ENCODE data around the gene GRID2.

The GRID2 gene

DNA sequence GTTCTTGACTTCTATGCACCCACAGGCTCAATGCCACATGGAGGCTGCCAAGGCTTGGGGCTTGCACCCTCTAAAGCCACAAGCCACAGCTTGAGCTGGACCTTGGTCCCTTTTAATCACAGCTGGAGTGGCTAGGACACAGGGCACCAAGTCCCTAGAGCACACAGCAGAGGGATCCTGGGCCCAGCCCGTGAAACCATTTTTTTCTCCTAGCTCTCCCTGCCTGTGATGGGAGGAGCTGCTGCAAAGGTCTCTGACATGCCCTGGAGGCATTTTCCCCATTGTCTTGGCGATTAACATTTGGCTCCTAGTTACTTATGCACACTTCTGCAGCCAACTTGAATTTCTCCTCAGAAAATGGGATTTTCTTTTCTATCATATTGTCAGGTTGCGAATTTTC lies 410.9 kb downstream of the GRID2 start:
- Histone ChIP-seq H3K9me3 (ENCODE audit: control insufficient read depth, low read length) (no peaks in the 10 kb centered on the region), H3K36me3 (ENCODE audit: control insufficient read depth, insufficient read depth, low read length, severe bottlenecking) (no peaks in the 10 kb centered on the region), H3K9ac (ENCODE audit: low read length) (no peak overlapping the region), H3K4me1 (ENCODE audit: control insufficient read depth, insufficient read depth, low read length) (no peaks in the 10 kb centered on the region), H3K27me3 (replicated peaks; ENCODE audit: control insufficient read depth, insufficient read depth, low read length) (no peaks in the 10 kb centered on the region), H3K4me3 (ENCODE audit: low read length) (no peak overlapping the region)
- DNase-seq (ENCODE audit: low read depth): no peak

DNA sequence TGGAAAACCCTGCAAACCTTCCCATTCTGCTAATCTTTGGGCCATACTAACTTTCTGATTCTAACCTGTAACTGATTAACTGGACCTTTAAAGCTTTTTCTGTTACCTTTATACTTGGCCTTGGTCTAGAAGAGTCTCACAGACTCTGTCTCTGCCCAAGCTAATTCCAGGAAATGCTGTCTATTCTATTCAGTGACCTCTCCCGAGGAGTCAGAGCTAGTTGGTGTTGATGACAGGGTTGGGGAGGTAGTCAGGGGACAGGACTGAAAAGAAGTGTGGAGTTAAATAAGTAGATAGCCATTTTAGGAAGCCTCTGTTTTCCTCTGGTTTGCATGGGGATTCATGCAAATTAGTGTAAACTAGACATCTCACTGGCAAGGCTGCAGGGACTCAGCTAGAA lies 429.5 kb downstream of the GRID2 start:
- Histone ChIP-seq H3K9me3 (ENCODE audit: control insufficient read depth, low read length) (no peaks in the 10 kb centered on the region), H3K27me3 (replicated peaks; ENCODE audit: control insufficient read depth, insufficient read depth, low read length) (no peaks in the 10 kb centered on the region), H3K4me3 (ENCODE audit: low read length) (no peak overlapping the region), H3K4me1 (ENCODE audit: control insufficient read depth, insufficient read depth, low read length) (no peaks in the 10 kb centered on the region), H3K36me3 (ENCODE audit: control insufficient read depth, insufficient read depth, low read length, severe bottlenecking) (no peaks in the 10 kb centered on the region), H3K9ac (ENCODE audit: low read length) (no peak overlapping the region)
- no peak for DNase-seq (ENCODE audit: low read depth)

DNA sequence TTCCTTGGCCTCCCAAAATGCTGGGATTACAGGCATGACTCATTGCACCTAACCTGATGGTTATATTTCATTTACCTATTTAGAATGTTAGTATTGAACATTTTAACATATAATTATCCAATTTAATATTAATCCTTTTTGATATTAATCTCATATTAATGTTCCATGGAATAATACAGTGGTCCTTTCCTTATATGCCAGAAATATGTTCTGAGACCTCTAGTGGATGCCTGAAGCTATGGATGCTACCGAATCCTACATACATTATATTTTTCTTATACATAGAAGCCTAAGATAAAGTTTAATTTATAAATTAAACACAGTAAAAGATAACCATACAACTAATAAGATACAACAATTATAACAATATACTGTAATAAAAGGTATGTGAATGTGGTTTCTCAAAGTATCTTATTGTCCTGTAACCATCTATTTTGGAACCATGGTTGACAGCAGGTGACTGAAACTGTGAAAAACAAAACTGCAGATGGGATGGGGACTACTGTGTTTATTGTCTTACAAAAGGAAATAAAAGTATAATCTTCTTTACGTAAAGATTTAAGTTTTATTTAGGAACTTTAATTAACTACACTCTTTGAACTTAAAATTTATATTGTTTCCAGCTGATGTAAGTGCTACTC lies 431.4 kb downstream of the GRID2 start:
- Histone ChIP-seq H3K4me3 (ENCODE audit: low read length) (no peak overlapping the region), H3K9ac (ENCODE audit: low read length) (no peak overlapping the region), H3K4me1 (ENCODE audit: control insufficient read depth, insufficient read depth, low read length) (no peaks in the 10 kb centered on the region), H3K27me3 (replicated peaks; ENCODE audit: control insufficient read depth, insufficient read depth, low read length) (no peaks in the 10 kb centered on the region), H3K9me3 (ENCODE audit: control insufficient read depth, low read length) (no peaks in the 10 kb centered on the region), H3K36me3 (ENCODE audit: control insufficient read depth, insufficient read depth, low read length, severe bottlenecking) (no peaks in the 10 kb centered on the region)
- no peak for DNase-seq (ENCODE audit: low read depth)

DNA sequence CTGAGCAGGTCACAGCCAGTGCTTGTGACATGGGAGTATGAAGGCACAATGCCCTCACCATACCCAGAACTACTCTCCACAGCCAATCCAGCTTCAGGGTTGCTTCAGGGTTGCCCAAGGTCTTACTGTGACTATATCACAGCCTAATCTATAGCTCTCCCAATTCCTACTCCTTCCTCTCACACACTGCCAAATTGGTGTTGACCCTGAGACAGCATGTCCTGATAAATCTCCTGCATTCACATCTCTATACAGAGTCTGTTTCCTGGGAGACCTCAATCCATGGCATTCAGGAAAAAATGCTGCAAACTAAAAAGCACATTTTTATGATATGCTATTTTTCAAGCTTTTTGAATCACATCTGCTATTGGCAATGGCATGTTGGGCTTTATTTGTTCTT lies 456.7 kb downstream of the GRID2 start:
- DNase-seq (ENCODE audit: low read depth): no peak
- Histone ChIP-seq H3K36me3 (ENCODE audit: control insufficient read depth, insufficient read depth, low read length, severe bottlenecking) (no peaks in the 10 kb centered on the region), H3K4me3 (ENCODE audit: low read length) (no peak overlapping the region), H3K4me1 (ENCODE audit: control insufficient read depth, insufficient read depth, low read length) (no peaks in the 10 kb centered on the region), H3K9ac (ENCODE audit: low read length) (no peak overlapping the region), H3K9me3 (ENCODE audit: control insufficient read depth, low read length) (no peaks in the 10 kb centered on the region), H3K27me3 (replicated peaks; ENCODE audit: control insufficient read depth, insufficient read depth, low read length) (no peaks in the 10 kb centered on the region)

DNA sequence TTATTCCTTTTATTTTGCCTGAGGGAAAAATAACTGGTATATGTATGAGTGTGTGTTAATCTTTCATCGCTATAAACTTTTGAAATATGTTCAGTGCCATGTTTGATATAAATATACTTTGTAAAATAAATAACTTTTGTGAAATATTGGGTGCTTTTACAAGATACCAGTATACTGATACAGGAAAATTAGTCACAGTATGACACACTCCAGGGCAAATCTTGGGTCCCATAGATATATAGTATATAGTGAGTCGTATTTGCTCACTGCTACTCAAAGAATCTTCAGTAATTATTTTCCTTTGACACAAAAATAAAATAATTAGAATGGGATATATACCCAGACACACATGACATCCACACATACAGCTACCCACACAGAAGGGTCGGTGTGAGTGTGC lies 472.3 kb downstream of the GRID2 start:
- H3K4me3 ChIP-seq (ENCODE audit: low read length): no peak overlapping the region
- DNase-seq (ENCODE audit: low read depth): no peak
- H3K9me3 ChIP-seq (ENCODE audit: control insufficient read depth, low read length): no peaks in the 10 kb centered on the region
- H3K4me1 ChIP-seq (ENCODE audit: control insufficient read depth, insufficient read depth, low read length): no peaks in the 10 kb centered on the region
- H3K36me3 ChIP-seq (ENCODE audit: control insufficient read depth, insufficient read depth, low read length, severe bottlenecking): no peaks in the 10 kb centered on the region
- H3K9ac ChIP-seq (ENCODE audit: low read length): no peak overlapping the region
- no peaks in the 10 kb centered on the region for H3K27me3 ChIP-seq (replicated peaks; ENCODE audit: control insufficient read depth, insufficient read depth, low read length)

DNA sequence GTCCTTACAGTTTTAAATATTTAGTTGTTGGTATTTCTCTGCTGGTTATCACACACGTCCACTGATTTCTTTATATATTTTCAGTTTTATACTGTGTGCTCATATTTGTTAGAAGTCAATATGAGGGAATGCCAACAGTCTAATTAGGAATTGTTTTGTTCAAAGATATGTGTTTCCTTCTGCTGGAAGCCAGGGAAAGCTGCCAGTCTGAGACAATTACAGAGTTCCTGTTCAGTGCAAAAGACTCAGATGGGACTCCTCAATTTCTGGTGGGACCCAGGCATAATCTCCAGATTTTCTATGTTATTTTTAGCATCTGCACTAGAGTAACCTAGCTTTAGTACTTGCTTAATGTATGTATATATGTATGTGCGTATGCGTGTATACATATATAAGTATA lies 486.0 kb downstream of the GRID2 start:
- no peaks in the 10 kb centered on the region for H3K27me3 ChIP-seq (replicated peaks; ENCODE audit: control insufficient read depth, insufficient read depth, low read length)
- DNase-seq (ENCODE audit: low read depth): no peak
- H3K9me3 ChIP-seq (ENCODE audit: control insufficient read depth, low read length): no peaks in the 10 kb centered on the region
- no peak overlapping the region for H3K4me3 ChIP-seq (ENCODE audit: low read length)
- H3K36me3 ChIP-seq (ENCODE audit: control insufficient read depth, insufficient read depth, low read length, severe bottlenecking): no peaks in the 10 kb centered on the region
- H3K9ac ChIP-seq (ENCODE audit: low read length): no peak overlapping the region
- no peaks in the 10 kb centered on the region for H3K4me1 ChIP-seq (ENCODE audit: control insufficient read depth, insufficient read depth, low read length)

DNA sequence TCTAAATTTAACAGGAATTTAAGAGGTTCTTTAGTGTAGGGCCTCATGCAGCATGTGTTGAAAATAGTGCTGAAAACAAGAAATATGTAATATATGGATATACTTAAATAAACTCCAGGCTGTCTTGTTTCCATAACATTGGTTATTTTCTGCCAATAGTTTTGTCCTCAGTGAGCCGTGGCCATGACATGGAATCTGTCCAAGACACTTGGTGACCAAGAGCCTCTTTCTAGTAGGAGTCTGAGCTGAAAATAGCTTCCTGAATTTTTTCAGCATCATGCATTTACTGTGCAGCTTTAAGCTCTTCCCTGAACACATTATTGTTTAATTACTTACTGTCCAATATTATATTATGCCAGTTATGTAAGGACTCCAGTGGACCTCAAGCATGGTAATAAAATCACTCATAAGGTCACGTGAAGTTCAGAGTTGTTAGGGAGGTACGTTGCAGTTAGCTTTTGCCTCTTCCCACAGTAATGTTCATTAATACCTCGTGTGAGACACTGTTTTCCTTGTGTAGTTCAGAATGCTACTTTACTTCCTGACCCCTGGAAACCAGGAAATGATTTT lies 488.2 kb downstream of the GRID2 start:
- no peaks in the 10 kb centered on the region for H3K4me1 ChIP-seq (ENCODE audit: control insufficient read depth, insufficient read depth, low read length)
- H3K27me3 ChIP-seq (replicated peaks; ENCODE audit: control insufficient read depth, insufficient read depth, low read length): no peaks in the 10 kb centered on the region
- DNase-seq (ENCODE audit: low read depth): no peak
- peaks cover 8% of the 10 kb centered on the region for H3K9me3 ChIP-seq (ENCODE audit: control insufficient read depth, low read length)
- H3K36me3 ChIP-seq (ENCODE audit: control insufficient read depth, insufficient read depth, low read length, severe bottlenecking): no peaks in the 10 kb centered on the region
- H3K4me3 ChIP-seq (ENCODE audit: low read length): no peak overlapping the region
- H3K9ac ChIP-seq (ENCODE audit: low read length): no peak overlapping the region

DNA sequence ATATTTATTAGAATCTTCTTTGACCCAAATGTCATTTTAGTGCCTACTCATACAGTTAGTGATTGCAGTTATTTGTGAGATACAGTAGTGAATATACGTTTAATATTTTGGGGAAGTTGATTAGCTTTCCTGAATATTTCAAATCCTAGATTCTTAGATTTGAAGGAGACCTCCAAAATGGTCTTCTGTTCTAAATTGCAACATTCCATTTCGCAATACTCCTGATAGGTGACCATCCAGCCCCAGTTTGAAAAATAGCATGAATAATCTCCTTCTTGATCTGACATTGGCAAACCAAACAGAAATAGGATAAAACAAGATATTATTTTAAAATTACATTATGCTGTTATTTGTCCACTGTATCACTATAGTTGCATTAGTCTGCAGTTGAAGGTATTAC lies 505.6 kb downstream of the GRID2 start:
- Histone ChIP-seq H3K9ac (ENCODE audit: low read length) (no peak overlapping the region), H3K36me3 (ENCODE audit: control insufficient read depth, insufficient read depth, low read length, severe bottlenecking) (no peaks in the 10 kb centered on the region), H3K4me1 (ENCODE audit: control insufficient read depth, insufficient read depth, low read length) (no peaks in the 10 kb centered on the region), H3K4me3 (ENCODE audit: low read length) (no peak overlapping the region), H3K27me3 (replicated peaks; ENCODE audit: control insufficient read depth, insufficient read depth, low read length) (no peaks in the 10 kb centered on the region), H3K9me3 (ENCODE audit: control insufficient read depth, low read length) (no peaks in the 10 kb centered on the region)
- DNase-seq (ENCODE audit: low read depth): no peak

DNA sequence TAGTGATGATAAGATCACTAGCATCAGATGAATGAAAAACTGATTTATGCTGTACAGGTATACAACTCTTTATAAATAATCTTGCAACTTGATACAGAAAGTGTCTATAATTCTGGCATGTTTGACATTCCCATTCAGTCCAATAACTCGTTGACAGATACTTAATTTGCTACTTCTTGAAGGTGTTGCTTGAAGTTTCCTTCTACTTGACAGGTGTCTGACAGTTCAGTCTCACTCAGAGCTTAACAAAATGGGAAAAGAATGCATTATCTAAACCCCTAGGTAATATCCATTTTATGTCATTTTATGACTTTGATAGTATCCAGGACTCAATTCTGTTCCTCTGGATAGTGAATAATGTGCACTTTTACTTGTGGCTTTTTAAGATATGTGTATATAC lies 508.9 kb downstream of the GRID2 start:
- no peaks in the 10 kb centered on the region for H3K36me3 ChIP-seq (ENCODE audit: control insufficient read depth, insufficient read depth, low read length, severe bottlenecking)
- no peaks in the 10 kb centered on the region for H3K9me3 ChIP-seq (ENCODE audit: control insufficient read depth, low read length)
- no peaks in the 10 kb centered on the region for H3K27me3 ChIP-seq (replicated peaks; ENCODE audit: control insufficient read depth, insufficient read depth, low read length)
- DNase-seq (ENCODE audit: low read depth): no peak
- H3K4me1 ChIP-seq (ENCODE audit: control insufficient read depth, insufficient read depth, low read length): no peaks in the 10 kb centered on the region
- no peak overlapping the region for H3K9ac ChIP-seq (ENCODE audit: low read length)
- H3K4me3 ChIP-seq (ENCODE audit: low read length): no peak overlapping the region

DNA sequence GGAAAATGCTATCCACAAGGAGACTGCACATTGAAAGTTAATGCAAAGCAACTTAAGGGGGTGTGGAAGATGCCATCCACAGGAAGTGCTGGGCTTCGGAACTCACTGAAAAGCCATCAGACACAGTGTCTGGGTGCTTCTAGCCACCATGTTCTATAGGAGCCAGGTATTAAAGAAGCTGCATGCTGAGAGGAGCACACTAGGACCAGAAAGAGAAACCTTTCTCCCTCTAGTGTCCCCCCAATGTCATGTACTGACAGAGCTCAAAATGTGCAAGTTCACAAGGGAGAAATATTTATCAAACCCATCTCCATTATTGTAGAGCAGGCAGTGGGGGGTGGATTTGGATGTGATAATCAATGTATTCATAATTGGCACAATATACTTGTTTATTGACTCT lies 510.9 kb downstream of the GRID2 start:
- H3K9me3 ChIP-seq (ENCODE audit: control insufficient read depth, low read length): no peaks in the 10 kb centered on the region
- H3K4me3 ChIP-seq (ENCODE audit: low read length): no peak overlapping the region
- H3K4me1 ChIP-seq (ENCODE audit: control insufficient read depth, insufficient read depth, low read length): no peaks in the 10 kb centered on the region
- DNase-seq (ENCODE audit: low read depth): no peak
- H3K9ac ChIP-seq (ENCODE audit: low read length): no peak overlapping the region
- no peaks in the 10 kb centered on the region for H3K36me3 ChIP-seq (ENCODE audit: control insufficient read depth, insufficient read depth, low read length, severe bottlenecking)
- no peaks in the 10 kb centered on the region for H3K27me3 ChIP-seq (replicated peaks; ENCODE audit: control insufficient read depth, insufficient read depth, low read length)

DNA sequence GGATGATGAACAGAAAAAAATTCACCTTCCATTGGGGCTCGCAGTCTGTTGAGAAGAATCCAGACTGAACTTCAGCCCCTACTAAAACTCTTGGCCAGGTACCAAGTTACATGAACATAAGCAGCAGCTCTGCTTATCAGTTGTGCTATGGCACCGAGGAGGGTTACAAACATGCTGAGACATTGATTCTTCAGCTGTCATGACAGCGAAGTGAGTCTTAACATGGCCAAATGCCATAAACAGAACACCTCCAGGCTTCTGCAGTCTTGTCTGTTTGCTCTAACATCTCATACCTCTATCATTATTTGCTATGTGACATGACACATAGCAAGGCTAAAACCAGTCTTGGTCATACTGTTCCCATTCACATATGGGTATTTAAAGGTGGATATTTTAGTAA lies 521.5 kb downstream of the GRID2 start:
- Histone ChIP-seq H3K4me3 (ENCODE audit: low read length) (no peak overlapping the region), H3K27me3 (replicated peaks; ENCODE audit: control insufficient read depth, insufficient read depth, low read length) (no peaks in the 10 kb centered on the region), H3K9me3 (ENCODE audit: control insufficient read depth, low read length) (no peaks in the 10 kb centered on the region), H3K4me1 (ENCODE audit: control insufficient read depth, insufficient read depth, low read length) (no peaks in the 10 kb centered on the region), H3K9ac (ENCODE audit: low read length) (no peak overlapping the region), H3K36me3 (ENCODE audit: control insufficient read depth, insufficient read depth, low read length, severe bottlenecking) (no peaks in the 10 kb centered on the region)
- no peak for DNase-seq (ENCODE audit: low read depth)

DNA sequence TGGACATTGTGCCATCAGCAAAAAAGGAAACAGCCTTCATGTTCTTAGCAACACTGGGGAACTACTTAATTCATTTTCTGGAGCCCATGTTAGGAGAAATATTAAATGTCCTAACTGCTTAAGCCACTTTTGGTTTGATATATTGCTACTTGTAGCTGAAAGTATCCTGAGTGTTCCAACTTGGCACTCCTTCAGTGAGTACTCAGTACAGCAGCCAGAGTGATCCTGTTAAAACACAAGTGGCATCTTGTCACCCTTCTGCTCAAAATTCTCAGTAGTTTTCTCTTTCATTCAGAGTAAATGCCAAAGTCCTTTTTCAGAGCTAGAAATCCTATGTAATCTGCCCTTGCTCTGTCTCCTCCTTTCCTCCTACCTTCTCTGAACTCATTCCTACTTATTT lies 522.0 kb downstream of the GRID2 start:
- no peaks in the 10 kb centered on the region for H3K27me3 ChIP-seq (replicated peaks; ENCODE audit: control insufficient read depth, insufficient read depth, low read length)
- H3K4me1 ChIP-seq (ENCODE audit: control insufficient read depth, insufficient read depth, low read length): no peaks in the 10 kb centered on the region
- H3K9me3 ChIP-seq (ENCODE audit: control insufficient read depth, low read length): no peaks in the 10 kb centered on the region
- no peak for DNase-seq (ENCODE audit: low read depth)
- H3K4me3 ChIP-seq (ENCODE audit: low read length): no peak overlapping the region
- no peaks in the 10 kb centered on the region for H3K36me3 ChIP-seq (ENCODE audit: control insufficient read depth, insufficient read depth, low read length, severe bottlenecking)
- no peak overlapping the region for H3K9ac ChIP-seq (ENCODE audit: low read length)

Data from adipocyte (in vitro differentiated cells).